ENCODE results near the gene SYT1.

GRCh38 chr12:78931466-78931990 lies 67.0 kb downstream of the SYT1 start:
- TF ChIP-seq CTCF (IDR thresholded peaks at IDR 0.05): no peak
- no peak for TF ChIP-seq ZFX (IDR thresholded peaks at IDR 0.05; ENCODE audit: borderline replicate concordance)

Measured in 22Rv1 (cell line).